Cardiac fibroblast (primary cell): Measurements from ENCODE around the gene SLAMF7.

Experiments
- DNase-seq, 2 donors: peaks; one replicate each; pipeline versions ENCODE4 v3.0.0 to v3.0.0-alpha.2; 2010; ENCODE audit warnings: low read depth in 2 of 2
- H3K4me3 ChIP-seq, 2 donors: replicated peaks in 1 of 2; 1 replicate in 1 of 2; 2 replicates in 1 of 2; pipeline ENCODE4 v1.5.1; 2011; ENCODE audit warnings: low read depth in 2 of 2, low read length in 2 of 2, mild to moderate bottlenecking in 2 of 2, moderate library complexity in 1 of 2
- CTCF ChIP-seq: IDR thresholded peaks from one replicate; pipeline ENCODE4 v1.5.1; 2011; ENCODE audit warnings: low read depth, mild to moderate bottlenecking, low read length, inconsistent platforms

SLAMF7 gene

DNA sequence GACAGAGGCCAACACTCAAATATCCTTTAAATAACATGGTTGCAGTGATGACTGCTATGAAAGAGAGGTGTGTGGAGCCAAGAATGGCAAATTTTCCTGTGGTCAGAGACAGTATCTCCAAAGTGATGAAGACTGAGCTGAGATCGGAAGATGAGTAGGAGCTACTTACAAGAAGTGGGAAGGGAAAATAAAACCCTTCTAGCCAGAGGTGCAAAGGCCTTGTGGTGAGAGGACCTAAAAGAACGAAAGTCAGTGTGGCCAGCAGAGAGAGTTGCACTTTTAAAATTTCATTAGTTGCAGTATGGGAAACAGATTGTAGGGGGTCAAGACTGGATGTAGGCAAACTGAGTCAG is 17.8 kb downstream of the SLAMF7 start:
- DNase-seq: no peak
- no peak for TF ChIP-seq CTCF
- no peak overlapping the region for H3K4me3 ChIP-seq

DNA sequence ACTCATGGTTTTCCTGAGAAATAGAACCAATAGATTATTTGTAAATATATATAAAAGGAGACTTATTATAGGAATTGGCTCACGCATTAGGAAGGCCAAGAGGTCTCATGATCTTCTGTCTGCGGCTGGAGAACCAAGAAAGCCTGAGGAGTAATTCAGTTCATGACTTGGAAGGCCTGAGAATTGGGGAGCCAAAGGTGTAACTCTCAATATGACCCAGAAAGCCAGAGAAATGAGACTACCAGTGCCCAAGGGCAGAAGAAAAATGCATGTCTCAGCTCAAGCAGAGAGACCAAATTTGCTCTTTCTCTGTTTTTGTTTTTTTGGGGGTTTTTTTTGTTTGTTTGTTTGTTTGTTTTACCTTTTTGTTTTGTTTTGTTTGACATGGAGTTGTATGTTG is 19.5 kb downstream of the SLAMF7 start:
- no peak for DNase-seq
- TF ChIP-seq CTCF: no peak
- no peak overlapping the region for H3K4me3 ChIP-seq

GRCh38 chr1:160759740-160760139 is 20.7 kb downstream of the SLAMF7 start:
- no peak for DNase-seq
- TF ChIP-seq CTCF: no peak
- no peak overlapping the region for H3K4me3 ChIP-seq

DNA sequence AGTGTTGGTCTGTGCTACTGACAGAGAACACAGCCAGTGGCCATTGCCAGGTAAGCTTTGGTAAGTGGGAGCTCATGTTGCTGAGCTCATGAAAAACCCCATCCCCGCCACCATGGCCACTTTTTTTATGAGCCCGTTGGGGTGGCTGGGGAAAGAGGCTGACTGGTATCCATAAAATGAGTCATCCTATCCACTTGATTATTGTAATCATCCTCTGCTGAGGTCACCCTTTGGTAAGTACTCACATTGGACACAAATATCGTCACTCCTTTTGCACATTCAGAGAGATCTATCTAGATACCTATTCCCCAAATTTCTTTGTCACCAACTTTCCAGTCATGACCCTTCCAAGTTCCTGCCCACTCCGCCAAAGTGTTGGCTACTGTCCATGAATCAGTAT is 22.0 kb downstream of the SLAMF7 start:
- no peak for TF ChIP-seq CTCF
- no peak for DNase-seq
- H3K4me3 ChIP-seq: no peak overlapping the region

DNA sequence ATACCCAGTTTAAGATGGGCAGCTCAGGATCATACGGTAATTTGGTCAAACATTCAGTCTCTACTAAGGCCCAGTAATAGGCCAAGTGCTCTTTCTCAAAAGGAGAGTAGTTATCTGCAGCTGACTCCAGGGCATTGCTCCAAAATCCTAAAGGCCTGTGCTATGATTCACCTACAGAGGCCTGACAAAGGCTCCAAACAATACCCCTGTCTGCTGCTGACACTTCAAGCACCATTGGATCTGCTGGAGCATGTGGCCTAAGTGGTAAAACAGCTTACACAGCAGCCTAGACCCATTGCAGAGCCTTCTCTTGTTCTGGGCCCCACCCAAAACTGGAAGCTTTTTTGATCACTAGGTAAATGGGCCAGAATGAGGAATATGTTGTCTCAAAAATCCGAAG is 22.8 kb downstream of the SLAMF7 start:
- DNase-seq: peak; percentile 23 to 44
- TF ChIP-seq CTCF: no peak
- H3K4me3 ChIP-seq: no peak overlapping the region

- TF ChIP-seq CTCF: no peak
- H3K4me3 ChIP-seq: no peak overlapping the region
- DNase-seq: no peak
These were observed 24.9 kb downstream of the SLAMF7 start for GRCh38 chr1:160763993-160764392.
